HepG2 (cell line): ENCODE measurements around the gene SPINK4. TPM values are rescaled to one million over a fixed set of nuclear protein-coding genes. Genes with fewer than 3 reads are reported as not detected.

ENCODE experiments used
- AHR ChIP-seq: IDR thresholded peaks from 2 replicates; pipeline ENCODE4 v1.6.1; 2018; ENCODE audit warnings: missing genetic modification reagents, missing compliant biosample characterization
- CC2D1A ChIP-seq: sonication (generic); formaldehyde crosslinking; IDR thresholded peaks from 2 replicates; pipeline ENCODE4 v1.8.1; 2023; ENCODE audit warnings: mild to moderate bottlenecking, missing genetic modification reagents
- CREB1 ChIP-seq, 2 experiments: fragments of 450-650 bp in 1 of 2; IDR thresholded peaks; 2 replicates each; pipeline ENCODE4 v1.6.1; 2016 to 2017; ENCODE audit warnings: control low read depth in 1 of 2, mild to moderate bottlenecking in 1 of 2, missing compliant biosample characterization in 1 of 2, missing genetic modification characterization in 1 of 2
- POGZ ChIP-seq: sonication (generic); formaldehyde crosslinking; IDR thresholded peaks from 2 replicates; pipeline ENCODE4 v1.4.0; 2020; ENCODE audit warnings: mild to moderate bottlenecking, missing genetic modification reagents
- SMAD3 ChIP-seq: sonication (generic); formaldehyde crosslinking; IDR thresholded peaks from 2 replicates; pipeline ENCODE4 v1.4.0; 2020; ENCODE audit warnings: missing genetic modification reagents
- SMAD9 ChIP-seq: sonication (generic); formaldehyde crosslinking; IDR thresholded peaks from 2 replicates; pipeline ENCODE4 v1.5.1; 2020; ENCODE audit warnings: mild to moderate bottlenecking, missing genetic modification reagents
- SMARCC2 ChIP-seq: fragments of 450-650 bp; IDR thresholded peaks from 2 replicates; pipeline ENCODE4 v1.6.1; 2017; ENCODE audit warnings: antibody characterized with exemption, mild to moderate bottlenecking
- SSRP1 ChIP-seq: IDR thresholded peaks from 2 replicates; pipeline ENCODE4 v1.6.1; 2016; ENCODE audit warnings: control low read depth
- TCF7L2 ChIP-seq: IDR thresholded peaks from 2 replicates; pipeline ENCODE4 v1.6.1; 2011; ENCODE audit warnings: mild to moderate bottlenecking, low read depth, low read length, moderate library complexity
- TOPORS ChIP-seq: sonication (generic); formaldehyde crosslinking; IDR thresholded peaks from 2 replicates; pipeline ENCODE4 v1.8.0; 2023; ENCODE audit warnings: mild to moderate bottlenecking, missing genetic modification reagents
- U2AF1 ChIP-seq: fragments of 200-400 bp; formaldehyde crosslinking; optimal IDR thresholded peaks from 2 replicates; pipeline ENCODE3; 2017; ENCODE audit warnings: mild to moderate bottlenecking, low read depth, low read length
- YY1 ChIP-seq: IDR thresholded peaks from 2 replicates; pipeline ENCODE4 v1.6.1; 2011; ENCODE audit warnings: low read length, low read depth, moderate library complexity, mild to moderate bottlenecking; ENCODE audit not compliant: insufficient read depth, insufficient replicate concordance
- ZNF30 ChIP-seq: sonication (generic); formaldehyde crosslinking; IDR thresholded peaks from 2 replicates; pipeline ENCODE4 v1.5.0; 2020; ENCODE audit warnings: mild to moderate bottlenecking, missing genetic modification reagents
- ZNF616 ChIP-seq: sonication (generic); formaldehyde crosslinking; IDR thresholded peaks from 2 replicates; pipeline ENCODE4 v1.5.0; 2020; ENCODE audit warnings: low read depth, mild to moderate bottlenecking, missing genetic modification reagents
- polyA plus RNA-seq, 8 experiments: library from polyadenylated mRNA; depleted of rRNA in 3 of 8; stranded (reverse) in 7 of 8; unstranded in 1 of 8; fragments of >200 nt; fragmentation: Illumina TruSeq in 4 of 8; extraction: Trizol in 4 of 8; gene quantifications; 2 replicates each; pipeline versions ENCODE4 v1.2.1 to v1.2.3, GENCODE V29; 2011 to 2016; ENCODE audit warnings: low read depth in 4 of 8, missing spikeins in 1 of 8, mixed read lengths in 1 of 8; ENCODE audit not compliant: insufficient read depth in 1 of 8
- total RNA-seq, 5 experiments: library from RNA; depleted of rRNA; stranded (reverse); fragments of >200 nt; fragmentation: Illumina TruSeq; extraction: Trizol; gene quantifications; 2 replicates each; pipeline ENCODE4 v1.2.3, GENCODE V29; 2016; ENCODE audit warnings: low read depth in 1 of 5
- TF ChIP-seq, protein P1 (sequence below): sonication (generic); formaldehyde crosslinking; IDR thresholded peaks from 2 replicates; pipeline ENCODE4 v1.4.0; 2020; ENCODE audit warnings: missing genetic modification reagents
- TF ChIP-seq, protein P2 (sequence below), 2 experiments: sonication (generic) in 1 of 2; formaldehyde crosslinking in 1 of 2; IDR thresholded peaks; 2 replicates each; pipeline versions ENCODE4 v1.5.1 to v1.6.1; 2011 to 2020; ENCODE audit warnings: borderline replicate concordance in 1 of 2, low read depth in 1 of 2, low read length in 1 of 2, mild to moderate bottlenecking in 1 of 2, missing genetic modification reagents in 1 of 2, moderate library complexity in 1 of 2
- TF ChIP-seq, protein P3 (sequence below): sonication (generic); formaldehyde crosslinking; IDR thresholded peaks from 2 replicates; pipeline ENCODE4 v1.5.1; 2020; ENCODE audit warnings: missing genetic modification reagents, mild to moderate bottlenecking, borderline replicate concordance
- TF ChIP-seq, protein P4 (sequence below): sonication (generic); formaldehyde crosslinking; conservative IDR thresholded peaks from 2 replicates; pipeline ENCODE4 v1.4.0; 2020; ENCODE audit warnings: missing genetic modification reagents
- TF ChIP-seq, protein P5 (sequence below): sonication (generic); formaldehyde crosslinking; IDR thresholded peaks from 2 replicates; pipeline ENCODE4 v1.8.0; 2022; ENCODE audit warnings: mild to moderate bottlenecking, missing genetic modification reagents, moderate library complexity

SPINK4 gene
- total and polyA plus RNA-seq, 2 of the 13 experiments (the other 11 are each of a cell fraction or from before 2014, with no cell fraction given) = 0.53 to 3.4 TPM

DNA sequence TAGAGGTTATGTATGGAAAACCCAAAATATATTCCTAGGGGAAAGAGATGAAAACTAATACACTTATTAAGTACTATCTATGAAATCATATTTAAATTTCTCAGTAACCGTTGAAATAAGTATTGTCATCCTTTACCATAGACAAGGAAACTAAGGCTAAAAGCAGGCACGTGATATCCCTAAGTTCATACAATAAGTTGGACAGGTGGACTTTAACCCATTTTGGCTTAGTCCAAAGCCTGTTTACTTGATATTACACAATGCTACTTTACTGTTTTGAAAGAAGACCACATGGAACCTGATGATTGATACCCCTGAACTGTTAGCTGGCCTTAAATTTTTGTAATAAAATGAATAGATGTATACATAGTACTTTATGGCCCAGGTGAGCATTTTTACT is 53.8 kb downstream of the SPINK4 start (continued):
- TF ChIP-seq YY1 (no peak), CREB1 (IDR thresholded peaks at IDR 0.05) (no peak), CREB1 (CRISPR knock-in tag; IDR thresholded peaks at IDR 0.05) (peak; percentile 65), SMARCC2 (no peak), CC2D1A (CRISPR knock-in tag) (no peak), AHR (no peak), ZNF616 (CRISPR knock-in tag) (no peak), U2AF1 (no peak), SMAD9 (CRISPR knock-in tag) (no peak), TOPORS (CRISPR knock-in tag) (no peak), TCF7L2 (no peak), POGZ (CRISPR knock-in tag) (peak; percentile 64), SSRP1 (CRISPR knock-in tag) (no peak), ZNF30 (CRISPR knock-in tag) (no peak), SMAD3 (CRISPR knock-in tag) (peak; percentile 79; the same call in 1 of the 2 replicates)
- TF ChIP-seq, protein P1, sequence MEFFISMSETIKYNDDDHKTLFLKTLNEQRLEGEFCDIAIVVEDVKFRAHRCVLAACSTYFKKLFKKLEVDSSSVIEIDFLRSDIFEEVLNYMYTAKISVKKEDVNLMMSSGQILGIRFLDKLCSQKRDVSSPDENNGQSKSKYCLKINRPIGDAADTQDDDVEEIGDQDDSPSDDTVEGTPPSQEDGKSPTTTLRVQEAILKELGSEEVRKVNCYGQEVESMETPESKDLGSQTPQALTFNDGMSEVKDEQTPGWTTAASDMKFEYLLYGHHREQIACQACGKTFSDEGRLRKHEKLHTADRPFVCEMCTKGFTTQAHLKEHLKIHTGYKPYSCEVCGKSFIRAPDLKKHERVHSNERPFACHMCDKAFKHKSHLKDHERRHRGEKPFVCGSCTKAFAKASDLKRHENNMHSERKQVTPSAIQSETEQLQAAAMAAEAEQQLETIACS (CRISPR knock-in tag) = no peak
- TF ChIP-seq, protein P2, sequence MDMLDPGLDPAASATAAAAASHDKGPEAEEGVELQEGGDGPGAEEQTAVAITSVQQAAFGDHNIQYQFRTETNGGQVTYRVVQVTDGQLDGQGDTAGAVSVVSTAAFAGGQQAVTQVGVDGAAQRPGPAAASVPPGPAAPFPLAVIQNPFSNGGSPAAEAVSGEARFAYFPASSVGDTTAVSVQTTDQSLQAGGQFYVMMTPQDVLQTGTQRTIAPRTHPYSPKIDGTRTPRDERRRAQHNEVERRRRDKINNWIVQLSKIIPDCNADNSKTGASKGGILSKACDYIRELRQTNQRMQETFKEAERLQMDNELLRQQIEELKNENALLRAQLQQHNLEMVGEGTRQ (IDR thresholded peaks at IDR 0.05; ENCODE audit: low read depth, low read length) = peak; percentile 47; the same call in 1 of the 2 replicates
- TF ChIP-seq, protein P2 (CRISPR knock-in tag; IDR thresholded peaks at IDR 0.05; ENCODE audit: borderline replicate concordance) = peak; percentile 82; the same call in 1 of the 2 replicates
- TF ChIP-seq, protein P3, sequence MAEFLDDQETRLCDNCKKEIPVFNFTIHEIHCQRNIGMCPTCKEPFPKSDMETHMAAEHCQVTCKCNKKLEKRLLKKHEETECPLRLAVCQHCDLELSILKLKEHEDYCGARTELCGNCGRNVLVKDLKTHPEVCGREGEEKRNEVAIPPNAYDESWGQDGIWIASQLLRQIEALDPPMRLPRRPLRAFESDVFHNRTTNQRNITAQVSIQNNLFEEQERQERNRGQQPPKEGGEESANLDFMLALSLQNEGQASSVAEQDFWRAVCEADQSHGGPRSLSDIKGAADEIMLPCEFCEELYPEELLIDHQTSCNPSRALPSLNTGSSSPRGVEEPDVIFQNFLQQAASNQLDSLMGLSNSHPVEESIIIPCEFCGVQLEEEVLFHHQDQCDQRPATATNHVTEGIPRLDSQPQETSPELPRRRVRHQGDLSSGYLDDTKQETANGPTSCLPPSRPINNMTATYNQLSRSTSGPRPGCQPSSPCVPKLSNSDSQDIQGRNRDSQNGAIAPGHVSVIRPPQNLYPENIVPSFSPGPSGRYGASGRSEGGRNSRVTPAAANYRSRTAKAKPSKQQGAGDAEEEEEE (CRISPR knock-in tag) = no peak
- TF ChIP-seq, protein P4, sequence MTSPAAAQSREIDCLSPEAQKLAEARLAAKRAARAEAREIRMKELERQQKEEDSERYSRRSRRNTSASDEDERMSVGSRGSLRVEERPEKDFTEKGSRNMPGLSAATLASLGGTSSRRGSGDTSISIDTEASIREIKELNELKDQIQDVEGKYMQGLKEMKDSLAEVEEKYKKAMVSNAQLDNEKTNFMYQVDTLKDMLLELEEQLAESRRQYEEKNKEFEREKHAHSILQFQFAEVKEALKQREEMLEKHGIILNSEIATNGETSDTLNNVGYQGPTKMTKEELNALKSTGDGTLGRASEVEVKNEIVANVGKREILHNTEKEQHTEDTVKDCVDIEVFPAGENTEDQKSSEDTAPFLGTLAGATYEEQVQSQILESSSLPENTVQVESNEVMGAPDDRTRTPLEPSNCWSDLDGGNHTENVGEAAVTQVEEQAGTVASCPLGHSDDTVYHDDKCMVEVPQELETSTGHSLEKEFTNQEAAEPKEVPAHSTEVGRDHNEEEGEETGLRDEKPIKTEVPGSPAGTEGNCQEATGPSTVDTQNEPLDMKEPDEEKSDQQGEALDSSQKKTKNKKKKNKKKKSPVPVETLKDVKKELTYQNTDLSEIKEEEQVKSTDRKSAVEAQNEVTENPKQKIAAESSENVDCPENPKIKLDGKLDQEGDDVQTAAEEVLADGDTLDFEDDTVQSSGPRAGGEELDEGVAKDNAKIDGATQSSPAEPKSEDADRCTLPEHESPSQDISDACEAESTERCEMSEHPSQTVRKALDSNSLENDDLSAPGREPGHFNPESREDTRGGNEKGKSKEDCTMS (CRISPR knock-in tag) = no peak
- TF ChIP-seq, protein P5, sequence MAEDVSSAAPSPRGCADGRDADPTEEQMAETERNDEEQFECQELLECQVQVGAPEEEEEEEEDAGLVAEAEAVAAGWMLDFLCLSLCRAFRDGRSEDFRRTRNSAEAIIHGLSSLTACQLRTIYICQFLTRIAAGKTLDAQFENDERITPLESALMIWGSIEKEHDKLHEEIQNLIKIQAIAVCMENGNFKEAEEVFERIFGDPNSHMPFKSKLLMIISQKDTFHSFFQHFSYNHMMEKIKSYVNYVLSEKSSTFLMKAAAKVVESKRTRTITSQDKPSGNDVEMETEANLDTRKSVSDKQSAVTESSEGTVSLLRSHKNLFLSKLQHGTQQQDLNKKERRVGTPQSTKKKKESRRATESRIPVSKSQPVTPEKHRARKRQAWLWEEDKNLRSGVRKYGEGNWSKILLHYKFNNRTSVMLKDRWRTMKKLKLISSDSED = no peak
